HG03039 (cell line): ENCODE data around the gene NRXN3.
"Not testable (repeated sequence)": the region's sequence is repeated elsewhere in the genome, so short reads cannot be mapped to it uniquely, and the experiment has no call there.

Source experiments
- ATAC-seq: cut with Tn5 transposase; IDR thresholded peaks from one replicate; pipeline ENCODE4 v1.9.1; 2021; ENCODE audit warnings: mild to moderate bottlenecking, moderate library complexity; ENCODE audit not compliant: unreplicated experiment

Gene NRXN3

DNA sequence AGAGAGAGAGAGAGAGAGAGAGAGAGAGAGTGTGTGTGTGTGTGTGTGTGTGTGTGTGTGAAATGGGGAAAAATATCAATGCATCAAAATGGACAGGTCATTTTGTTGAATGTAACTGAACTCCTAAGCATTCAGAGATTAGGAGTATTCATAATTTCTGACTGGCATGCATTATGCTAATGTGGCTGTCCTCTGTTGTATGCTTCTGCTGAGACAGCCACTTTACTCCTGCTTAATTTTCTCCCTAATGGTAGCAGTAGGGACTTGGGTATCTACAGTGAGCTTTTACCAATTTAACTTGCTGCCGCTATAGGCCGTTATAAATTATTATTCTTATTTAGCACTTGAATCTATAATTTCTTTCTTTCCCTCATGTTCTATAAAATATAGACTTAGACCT, 924.8 kb downstream of the NRXN3 start:
- no peak for ATAC-seq

- ATAC-seq = no peak
Measured at GRCh38 chr14:79096811-79097210, 926.6 kb downstream of the NRXN3 start.

DNA sequence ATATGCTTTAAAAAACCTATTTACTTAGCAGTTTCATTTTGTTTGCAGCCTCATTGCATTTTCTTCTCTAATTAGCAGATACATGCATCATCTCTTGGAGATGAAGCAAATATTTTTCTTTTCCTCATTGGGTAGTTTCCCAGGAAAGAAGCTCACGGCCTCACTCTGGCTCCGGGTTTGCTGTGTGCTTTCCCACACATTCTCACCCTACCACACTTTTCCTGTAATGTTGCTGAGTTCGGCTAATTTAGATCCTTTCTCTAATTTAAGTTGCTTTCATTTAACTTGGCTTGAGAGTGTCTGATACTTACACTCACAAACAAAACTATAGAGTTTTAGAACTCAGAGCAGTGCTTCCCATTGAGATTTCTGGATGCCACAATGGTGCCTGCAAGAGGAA, 928.2 kb downstream of the NRXN3 start:
- no peak for ATAC-seq

GRCh38 chr14:79100578-79100977, 930.4 kb downstream of the NRXN3 start:
- no peak for ATAC-seq

DNA sequence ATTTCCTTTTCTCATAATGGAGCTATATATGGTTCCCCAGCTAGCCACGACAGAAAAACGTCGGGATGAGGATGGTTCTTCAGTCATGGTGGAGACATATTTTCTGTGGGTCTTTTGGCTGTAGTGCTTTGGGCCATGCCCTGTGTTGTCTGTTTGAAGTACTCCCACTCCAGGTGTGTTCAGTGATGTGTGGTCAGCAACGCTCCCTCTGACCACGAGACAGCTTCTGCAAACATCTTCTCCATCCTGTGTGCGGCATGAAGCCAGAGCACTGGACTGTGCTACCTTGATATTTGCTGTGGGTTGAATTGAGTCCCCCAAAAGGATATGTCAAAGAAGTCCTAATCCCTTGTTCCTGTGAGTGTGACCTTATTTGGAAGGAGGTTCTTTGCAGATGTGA, 931.2 kb downstream of the NRXN3 start:
- no peak for ATAC-seq

DNA sequence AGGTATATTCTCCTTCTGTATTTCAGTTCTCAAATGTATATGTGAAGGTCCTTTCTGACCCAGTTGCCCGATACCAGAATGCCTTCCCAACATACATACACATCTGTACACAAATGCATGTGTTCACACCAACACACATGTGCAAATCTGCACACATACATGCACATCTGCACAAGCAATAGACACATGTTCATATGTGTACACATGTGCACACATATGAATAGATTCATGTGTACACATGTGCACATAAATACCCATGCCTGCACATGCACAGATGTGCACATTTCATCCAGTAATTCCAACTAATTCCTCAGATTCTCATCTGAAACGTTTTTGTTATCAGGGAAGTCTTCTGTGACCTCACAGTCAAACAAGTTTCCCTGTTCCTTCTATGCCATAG, 933.6 kb downstream of the NRXN3 start:
- no peak for ATAC-seq

DNA sequence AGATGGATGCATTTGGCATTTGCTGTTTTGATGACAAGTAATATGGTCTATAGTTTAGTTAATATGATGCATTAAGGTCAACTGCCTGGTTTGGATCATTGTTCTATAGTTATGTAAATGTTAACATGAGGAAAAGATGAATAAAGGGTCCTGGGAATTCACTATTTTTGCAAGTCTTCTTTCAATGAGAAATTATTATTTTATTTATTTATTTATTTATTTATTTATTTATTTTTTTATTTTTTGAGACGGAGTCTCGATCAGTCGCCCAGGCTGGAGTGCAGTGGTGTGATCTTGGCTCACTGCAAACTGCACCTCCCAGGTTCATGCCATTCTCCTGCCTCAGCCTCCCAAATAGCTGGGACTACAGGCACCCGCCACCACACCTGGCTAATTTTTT, 940.4 kb downstream of the NRXN3 start:
- not testable (repeated sequence) for ATAC-seq

GRCh38 chr14:79111987-79112501, 941.9 kb downstream of the NRXN3 start:
- ATAC-seq = no peak

- no peak for ATAC-seq
Measured at GRCh38 chr14:79117561-79117960, 947.4 kb downstream of the NRXN3 start.

GRCh38 chr14:79118291-79118690, 948.1 kb downstream of the NRXN3 start:
- no peak for ATAC-seq

- no peak for ATAC-seq
Measured at GRCh38 chr14:79134361-79134760, 964.2 kb downstream of the NRXN3 start.

DNA sequence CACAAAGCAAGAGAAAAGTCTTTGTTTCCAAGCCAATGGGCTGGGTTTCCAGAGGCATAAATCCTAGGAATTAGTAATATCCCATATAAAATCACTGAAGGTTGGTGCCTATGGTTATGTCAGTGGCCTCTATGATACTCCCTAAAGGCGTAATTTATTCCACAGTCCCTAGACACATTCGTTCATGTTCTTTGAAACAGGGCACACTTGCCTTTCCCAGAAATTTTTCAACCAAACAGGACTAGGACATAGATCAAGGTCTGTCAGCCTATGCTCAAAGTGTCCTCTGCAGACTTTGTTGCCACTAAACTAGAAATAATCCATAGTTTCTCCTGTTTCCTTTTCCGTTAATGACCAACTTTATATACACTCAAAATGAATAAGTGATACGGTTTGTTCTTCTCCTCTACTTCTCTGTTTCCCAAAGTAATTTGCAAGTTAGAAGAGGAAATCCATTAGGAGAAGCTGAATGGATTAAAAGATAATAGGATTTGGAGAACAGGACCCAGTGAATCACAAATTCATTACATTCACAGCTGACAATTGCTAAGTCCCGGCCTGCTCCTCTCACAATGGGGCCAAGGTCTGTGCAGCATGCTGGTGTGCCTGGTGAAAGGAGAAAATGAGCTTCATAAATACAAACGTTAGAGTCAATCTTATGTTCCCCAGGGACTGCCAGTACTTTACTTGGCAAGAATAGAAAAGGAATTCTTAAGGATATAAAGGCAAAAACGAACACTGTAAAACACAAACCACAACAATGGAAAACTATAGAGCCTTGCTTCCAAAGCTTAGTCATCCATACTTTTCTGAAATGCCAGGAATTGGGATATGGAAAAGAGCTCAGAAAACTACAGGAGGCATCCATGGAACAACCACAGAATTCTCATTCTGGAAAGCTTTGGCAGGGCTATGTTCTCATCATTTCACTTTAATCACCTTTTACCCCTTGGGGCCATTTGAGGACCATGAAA, 966.2 kb downstream of the NRXN3 start:
- ATAC-seq = no peak

- ATAC-seq = no peak
Measured at GRCh38 chr14:79137045-79137430, 966.9 kb downstream of the NRXN3 start.

GRCh38 chr14:79137836-79138235, 967.7 kb downstream of the NRXN3 start:
- ATAC-seq = no peak

DNA sequence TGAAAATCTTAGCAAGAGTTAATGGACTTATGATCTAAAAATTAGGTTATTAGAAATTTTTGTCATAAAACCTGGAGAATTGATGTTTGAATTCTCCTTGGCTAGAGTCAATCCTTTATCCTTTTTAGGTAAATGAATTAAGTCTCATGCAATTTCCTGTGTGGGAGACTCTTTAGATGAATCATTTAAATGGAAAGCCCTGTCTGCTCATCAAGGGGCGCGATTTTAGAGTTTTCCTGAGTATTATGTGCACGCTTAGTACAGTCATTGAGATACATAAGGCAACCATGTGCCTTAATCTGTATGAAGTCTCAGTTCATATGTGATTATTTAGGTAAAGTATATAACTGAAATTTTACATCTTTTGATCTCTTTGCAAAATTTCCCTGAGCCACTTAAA, 974.7 kb downstream of the NRXN3 start:
- ATAC-seq = no peak

DNA sequence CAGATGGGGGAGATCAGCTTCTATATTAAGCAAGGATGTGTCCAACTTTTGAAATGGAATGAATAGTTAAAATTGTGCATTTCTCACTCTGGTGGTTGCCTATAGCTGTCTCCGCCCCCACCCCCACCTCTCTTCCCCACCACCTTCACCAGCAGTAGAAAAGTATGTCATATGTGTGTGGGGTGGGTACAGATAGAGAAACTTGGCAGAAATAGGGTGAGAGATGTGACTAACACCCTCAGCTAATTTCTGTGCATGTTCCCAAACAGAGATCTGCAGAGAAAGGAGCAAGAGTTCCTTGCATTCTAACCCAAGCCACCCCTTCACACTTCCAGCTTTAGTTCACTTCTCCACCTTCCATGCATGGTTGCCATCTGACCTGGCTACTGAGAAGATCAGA, 980.1 kb downstream of the NRXN3 start:
- ATAC-seq = no peak

DNA sequence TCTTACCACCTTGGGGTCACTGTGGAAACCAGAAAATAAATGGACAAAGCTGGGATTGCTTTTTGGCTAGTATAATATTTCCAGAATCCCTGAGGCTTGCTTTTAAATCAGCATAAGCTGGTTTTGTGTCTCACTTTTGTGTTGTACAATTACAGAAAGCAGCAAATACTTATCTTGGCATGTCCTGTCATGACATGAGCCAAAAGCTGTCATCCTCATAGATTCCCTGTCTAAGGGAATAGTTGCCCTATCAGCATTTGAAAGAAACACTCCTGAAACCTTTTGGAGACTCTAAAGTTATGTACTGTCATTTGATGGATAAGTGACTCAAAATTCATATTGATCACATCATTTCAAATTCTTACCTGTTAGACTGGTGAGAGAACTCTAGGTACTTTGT, 987.2 kb downstream of the NRXN3 start:
- ATAC-seq = no peak

DNA sequence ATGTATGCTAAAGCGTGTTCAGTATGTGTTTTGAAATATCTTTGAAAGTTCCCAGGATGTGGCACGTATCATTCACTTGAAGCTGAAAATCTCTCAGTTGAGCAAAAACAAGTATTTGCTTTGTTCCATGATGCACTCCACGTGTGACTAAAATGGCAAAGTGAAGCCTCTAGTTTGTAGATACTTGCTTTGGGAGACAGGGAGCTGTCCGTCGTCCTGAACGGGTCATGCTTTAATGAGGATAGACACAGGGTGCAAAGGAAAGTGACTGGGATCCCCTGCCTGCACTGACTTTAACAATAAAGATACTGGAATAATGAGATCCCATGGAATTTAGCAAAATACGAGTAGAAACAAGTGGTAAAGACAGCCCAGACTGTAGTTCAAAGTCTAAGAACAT, 991.4 kb downstream of the NRXN3 start:
- ATAC-seq = no peak

- ATAC-seq = no peak
Measured at GRCh38 chr14:79162833-79163232, 992.7 kb downstream of the NRXN3 start.

GRCh38 chr14:79165471-79166090, 995.4 kb downstream of the NRXN3 start:
- ATAC-seq = no peak

DNA sequence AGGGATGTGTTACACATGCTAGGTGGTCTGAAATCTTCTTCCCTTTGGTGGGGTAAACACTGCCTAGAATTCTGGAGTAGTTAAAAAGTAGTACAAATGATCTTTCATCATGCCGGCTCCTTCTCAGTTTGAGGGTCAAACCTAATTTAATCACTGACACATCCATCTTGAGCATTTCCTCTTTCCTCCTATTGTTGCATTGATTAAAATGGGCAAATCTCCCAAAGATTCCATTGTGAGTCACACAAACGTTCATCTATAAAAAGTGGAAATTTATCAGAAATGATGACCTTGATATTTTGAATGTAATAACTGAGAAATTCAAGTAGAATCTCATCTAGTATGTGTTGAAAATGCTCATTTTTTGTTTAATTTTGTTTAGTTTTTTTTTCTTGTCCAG, 996.0 kb downstream of the NRXN3 start:
- no peak for ATAC-seq

DNA sequence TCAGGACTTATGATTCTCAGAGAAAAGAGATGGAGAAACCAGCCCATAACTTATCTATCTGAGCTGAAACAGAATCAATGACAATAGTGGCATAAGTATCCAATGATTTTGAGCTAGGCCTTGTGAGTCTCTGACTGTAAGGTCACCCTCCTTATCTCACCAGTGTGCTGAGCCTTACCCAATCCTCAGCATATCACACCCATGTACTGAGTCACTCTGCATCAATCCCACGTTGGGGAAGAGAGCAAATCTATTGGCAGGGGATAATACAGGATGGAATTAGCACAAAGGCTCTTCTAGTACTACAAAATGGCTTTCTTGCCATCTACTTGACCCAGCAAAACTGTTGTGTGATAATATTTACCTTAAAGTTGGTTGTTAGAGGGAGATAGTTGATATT, 997.8 kb downstream of the NRXN3 start:
- no peak for ATAC-seq
